ENCODE data around the gene CEP85L. TPM values are rescaled to one million over a fixed set of nuclear protein-coding genes. Genes with fewer than 3 reads are reported as not detected.
A peak's percentile ranks its signal among the peaks of the same experiment; 100 is the strongest.

The CEP85L gene
- total RNA-seq, 3 donors from 2014 or later = 3.7 to 13.6 (median 4.0) TPM

- ATAC-seq (no peak), DNase-seq (no peak)
- no peak for TF ChIP-seq CTCF (IDR thresholded peaks at IDR 0.05)
- H3K4me1 ChIP-seq (ENCODE audit: low read depth) = peaks cover 3% of the 10 kb centered on the region
- H3K36me3 ChIP-seq (ENCODE audit: low read depth) = no peaks in the 10 kb centered on the region
- intact Hi-C loops (cut with DNase I, micrococcal nuclease) = no loop called here
- H3K4me3 ChIP-seq = no peak overlapping the region
- H3K9me3 ChIP-seq = no peaks in the 10 kb centered on the region
Observed at GRCh38 chr6:118554698-118555097, 96.7 kb downstream of the CEP85L start.

- H3K9me3 ChIP-seq = no peaks in the 10 kb centered on the region
- no peaks in the 10 kb centered on the region for H3K4me1 ChIP-seq (ENCODE audit: low read depth)
- H3K4me3 ChIP-seq = no peak overlapping the region
- intact Hi-C loops (cut with DNase I, micrococcal nuclease) = no loop called here
- no peak for TF ChIP-seq CTCF (IDR thresholded peaks at IDR 0.05)
- no peak for DNase-seq
- H3K36me3 ChIP-seq (ENCODE audit: low read depth) = no peaks in the 10 kb centered on the region
- no peak for ATAC-seq
Observed at GRCh38 chr6:118553132-118553531, 98.3 kb downstream of the CEP85L start.

GRCh38 chr6:118551063-118552053 lies 100.0 kb downstream of the CEP85L start:
- H3K4me3 ChIP-seq = no peak overlapping the region
- intact Hi-C loops (cut with DNase I, micrococcal nuclease) = no loop called here
- DNase-seq = no peak

GRCh38 chr6:118548613-118549012 lies 102.8 kb downstream of the CEP85L start:
- no peak for DNase-seq
- TF ChIP-seq CTCF (IDR thresholded peaks at IDR 0.05) = no peak
- ATAC-seq = no peak
- intact Hi-C loops (cut with DNase I, micrococcal nuclease) = no loop called here
- Histone ChIP-seq H3K4me3 (no peak overlapping the region), H3K9me3 (no peaks in the 10 kb centered on the region), H3K4me1 (ENCODE audit: low read depth) (no peaks in the 10 kb centered on the region), H3K36me3 (ENCODE audit: low read depth) (no peaks in the 10 kb centered on the region)

More at GRCh38 chr6:118551063-118552053, 100.0 kb downstream of the CEP85L start:
- Histone ChIP-seq H3K9me3 (no peaks in the 10 kb centered on the region), H3K36me3 (ENCODE audit: low read depth) (no peaks in the 10 kb centered on the region), H3K4me1 (ENCODE audit: low read depth) (no peaks in the 10 kb centered on the region)
- ATAC-seq = peak; percentile 54
- TF ChIP-seq CTCF (IDR thresholded peaks at IDR 0.05) = no peak

GRCh38 chr6:118548136-118548535 lies 103.3 kb downstream of the CEP85L start, which contains the start of gene PLN:
Gene PLN (plus strand): TSS chr6:118548296. CDS start chr6:118558922, 10,626 bp downstream.
- no peaks in the 10 kb centered on the region for H3K4me1 ChIP-seq (ENCODE audit: low read depth)
- no peak within 1 kb of the TSS for H3K4me3 ChIP-seq
- no peak for ATAC-seq
- H3K36me3 ChIP-seq (ENCODE audit: low read depth) = no peaks in the 10 kb centered on the region
- TF ChIP-seq CTCF (IDR thresholded peaks at IDR 0.05) = no peak
- intact Hi-C loops (cut with DNase I, micrococcal nuclease) = no loop called here
- DNase-seq = no peak
- H3K9me3 ChIP-seq = no peaks in the 10 kb centered on the region

Measured in mucosa of descending colon (tissue), 3 donors.